ENCODE results near the gene MIER2. TPM values are rescaled to one million over a fixed set of nuclear protein-coding genes. Genes with fewer than 3 reads are reported as not detected.

MIER2 gene
- total RNA-seq, 4 donors from 2014 or later: 11.6 to 26.4 (median 18.9) TPM

- WGBS: 92% methylated on average over 7 of the region's 7 CpGs
- H3K27ac ChIP-seq (replicated peaks in 1 of 4): no peak overlapping the region
- intact Hi-C loops (cut with DNase I): no loop called here
- peaks cover 75 to 86% (median 82%) of the 10 kb centered on the region in 4 donors for H3K36me3 ChIP-seq
- H3K4me1 ChIP-seq: peaks cover 0 to 5% (median 0%) of the 10 kb centered on the region in 4 donors
- no peak for DNase-seq (ENCODE audit: extremely low spot score)
- peaks cover 0 to 9% (median 0%) of the 10 kb centered on the region in 4 donors for H3K9me3 ChIP-seq
- TF ChIP-seq POLR2A (IDR thresholded peaks at IDR 0.05; ENCODE audit: low read depth): no peak
- no peak for TF ChIP-seq CTCF (IDR thresholded peaks at IDR 0.05)
- no peak for TF ChIP-seq POLR2AphosphoS5 (IDR thresholded peaks at IDR 0.05)
- TF ChIP-seq EP300 (IDR thresholded peaks at IDR 0.05): no peak
- H3K4me3 ChIP-seq: no peak overlapping the region
- no peaks in the 10 kb centered on the region for H3K27me3 ChIP-seq
These were observed 14.7 kb downstream of the MIER2 start for GRCh38 chr19:329876-330275.

GRCh38 chr19:328025-328505 lies 16.5 kb downstream of the MIER2 start:
- Histone ChIP-seq H3K36me3 (peaks cover 65 to 92% (median 85%) of the 10 kb centered on the region in 4 donors), H3K27ac (replicated peaks in 1 of 4) (no peak overlapping the region), H3K4me1 (peaks cover 0 to 5% (median 0%) of the 10 kb centered on the region in 4 donors), H3K27me3 (no peaks in the 10 kb centered on the region), H3K4me3 (no peak overlapping the region), H3K9me3 (peaks cover 0 to 9% (median 0%) of the 10 kb centered on the region in 4 donors)
- TF ChIP-seq EP300 (IDR thresholded peaks at IDR 0.05): no peak
- TF ChIP-seq POLR2A (IDR thresholded peaks at IDR 0.05; ENCODE audit: low read depth): no peak
- no peak for TF ChIP-seq CTCF (IDR thresholded peaks at IDR 0.05)
- no peak for TF ChIP-seq POLR2AphosphoS5 (IDR thresholded peaks at IDR 0.05)
- DNase-seq (ENCODE audit: extremely low spot score): no peak
- 100% methylated on average over 4 of the region's 4 CpGs for WGBS
- intact Hi-C loops (cut with DNase I): no loop called here

GRCh38 chr19:327291-328024 lies 17.1 kb downstream of the MIER2 start:
- Histone ChIP-seq H3K27ac (replicated peaks in 1 of 4) (no peak overlapping the region), H3K4me3 (no peak overlapping the region), H3K27me3 (no peaks in the 10 kb centered on the region), H3K4me1 (peaks cover 0 to 5% (median 0%) of the 10 kb centered on the region in 4 donors), H3K9me3 (peaks cover 0 to 9% (median 0%) of the 10 kb centered on the region in 4 donors), H3K36me3 (peaks cover 65 to 98% (median 91%) of the 10 kb centered on the region in 4 donors)
- WGBS: 95% methylated on average over 17 of the region's 17 CpGs
- intact Hi-C loops (cut with DNase I): no loop called here
- TF ChIP-seq POLR2AphosphoS5 (IDR thresholded peaks at IDR 0.05): no peak
- TF ChIP-seq POLR2A (IDR thresholded peaks at IDR 0.05; ENCODE audit: low read depth): no peak
- TF ChIP-seq EP300 (IDR thresholded peaks at IDR 0.05): no peak
- no peak for TF ChIP-seq CTCF (IDR thresholded peaks at IDR 0.05)
- DNase-seq (ENCODE audit: extremely low spot score): no peak

GRCh38 chr19:326871-327270 lies 17.7 kb downstream of the MIER2 start:
- Histone ChIP-seq H3K36me3 (peaks cover 65 to 100% (median 95%) of the 10 kb centered on the region in 4 donors), H3K27ac (replicated peaks in 1 of 4) (no peak overlapping the region), H3K4me3 (no peak overlapping the region), H3K27me3 (no peaks in the 10 kb centered on the region), H3K4me1 (peaks cover 0 to 5% (median 0%) of the 10 kb centered on the region in 4 donors), H3K9me3 (peaks cover 0 to 9% (median 0%) of the 10 kb centered on the region in 4 donors)
- TF ChIP-seq POLR2AphosphoS5 (IDR thresholded peaks at IDR 0.05) (no peak), EP300 (IDR thresholded peaks at IDR 0.05) (no peak), POLR2A (IDR thresholded peaks at IDR 0.05; ENCODE audit: low read depth) (no peak), CTCF (IDR thresholded peaks at IDR 0.05) (no peak)
- 94% methylated on average over 15 of the region's 15 CpGs for WGBS
- intact Hi-C loops (cut with DNase I): no loop called here
- DNase-seq (ENCODE audit: extremely low spot score): no peak
